Measurements from ENCODE around the gene MTX1.
"Not testable (repeated sequence)": the region's sequence is repeated elsewhere in the genome, so short reads cannot be mapped to it uniquely, and the experiment has no call there.

- not testable (repeated sequence) for TF ChIP-seq CTCF, POLR2A (IDR thresholded peaks at IDR 0.05)
Observed at GRCh38 chr1:155163785-155164184, 44.7 kb upstream of the MTX1 start.
